Stimulated activated CD8-positive, alpha-beta memory T cell treated with anti-CD3 and anti-CD28 coated beads, Interleukin-15, amount 100 ng/mL, for 4 hours (primary cell): ENCODE results near the gene RGS7BP.
"Not testable (repeated sequence)": the region's sequence is repeated elsewhere in the genome, so short reads cannot be mapped to it uniquely, and the experiment has no call there.

Source experiments
- DNase-seq, 2 donors: peaks; one replicate each; pipeline ENCODE4 v3.0.0-alpha.2; 2020; ENCODE audit warnings: low read depth in 2 of 2

The RGS7BP gene

GRCh38 chr5:64558641-64559040, 52.8 kb downstream of the RGS7BP start:
- not testable (repeated sequence) for DNase-seq

GRCh38 chr5:64566310-64566916, 60.6 kb downstream of the RGS7BP start:
- no peak for DNase-seq

- DNase-seq = no peak
Measured at GRCh38 chr5:64569858-64570257, 64.0 kb downstream of the RGS7BP start.

GRCh38 chr5:64570395-64570996, 64.7 kb downstream of the RGS7BP start:
- no peak for DNase-seq

- DNase-seq = no peak
Measured at GRCh38 chr5:64575561-64575960, 69.7 kb downstream of the RGS7BP start.

GRCh38 chr5:64576250-64576649, 70.4 kb downstream of the RGS7BP start:
- DNase-seq = no peak

- no peak for DNase-seq
Measured at GRCh38 chr5:64585646-64586045, 79.8 kb downstream of the RGS7BP start.

GRCh38 chr5:64587370-64587769, 81.6 kb downstream of the RGS7BP start:
- DNase-seq = no peak

- DNase-seq = no peak
Measured at GRCh38 chr5:64592730-64593341, 87.0 kb downstream of the RGS7BP start.

GRCh38 chr5:64594025-64594424, 88.2 kb downstream of the RGS7BP start:
- DNase-seq = no peak

GRCh38 chr5:64594601-64595000, 88.8 kb downstream of the RGS7BP start:
- DNase-seq = no peak

- no peak for DNase-seq
Measured at GRCh38 chr5:64595031-64595855, 89.4 kb downstream of the RGS7BP start.

- DNase-seq = no peak
Measured at GRCh38 chr5:64599226-64599625, 93.4 kb downstream of the RGS7BP start.

GRCh38 chr5:64603676-64604075, 97.9 kb downstream of the RGS7BP start:
- no peak for DNase-seq

- no peak for DNase-seq
Measured at GRCh38 chr5:64606926-64607325, 101.1 kb downstream of the RGS7BP start.

GRCh38 chr5:64612344-64612961, 106.6 kb downstream of the RGS7BP start:
- no peak for DNase-seq

- DNase-seq = no peak
Measured at GRCh38 chr5:64615895-64616294, 110.1 kb downstream of the RGS7BP start.

- no peak for DNase-seq
Measured at GRCh38 chr5:64619609-64620008, 113.8 kb downstream of the RGS7BP start.

GRCh38 chr5:64622991-64623390, 117.2 kb downstream of the RGS7BP start:
- DNase-seq = no peak

- DNase-seq = no peak
Measured at GRCh38 chr5:64625678-64626077, 119.9 kb downstream of the RGS7BP start.

GRCh38 chr5:64628901-64629300, 123.1 kb downstream of the RGS7BP start:
- no peak for DNase-seq

- DNase-seq = no peak
Measured at GRCh38 chr5:64629841-64630240, 124.0 kb downstream of the RGS7BP start.
